Measurements from ENCODE around the gene GLDN.

DNA sequence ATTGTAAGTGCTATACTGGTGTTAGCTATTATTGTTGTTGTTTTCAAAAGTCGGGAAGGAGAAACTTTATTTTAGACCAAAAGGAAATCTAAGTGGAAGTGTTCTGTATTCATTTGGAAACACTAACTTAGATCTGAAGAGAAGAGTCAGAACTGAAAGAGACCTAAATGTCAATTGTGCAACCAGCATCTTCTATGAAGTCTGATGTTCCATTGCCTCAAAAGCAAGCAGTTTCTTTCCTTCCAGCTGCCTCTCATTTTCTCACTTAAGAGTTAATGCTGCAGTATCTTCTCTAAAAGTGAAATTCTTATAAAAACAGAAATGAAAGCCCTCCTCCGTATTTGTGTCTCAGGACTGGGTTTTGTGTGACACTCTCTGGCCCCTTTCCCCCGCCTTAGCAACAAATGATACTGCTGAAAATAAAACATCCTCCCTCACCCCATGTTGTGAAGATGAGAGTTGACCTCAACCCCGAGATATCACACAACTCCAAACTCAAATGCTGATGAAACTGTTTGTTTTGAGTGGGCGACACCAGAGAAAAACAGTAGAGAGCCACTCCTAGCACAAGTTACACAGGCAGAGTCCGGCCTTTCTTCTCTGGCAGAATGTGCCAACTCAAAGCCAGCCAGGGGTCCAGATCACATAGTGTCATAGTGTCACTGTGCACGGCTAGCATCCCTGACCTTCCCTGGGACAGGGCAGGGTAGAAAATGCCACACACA is 48.9 kb downstream of the GLDN start:
- TF ChIP-seq, protein P1, sequence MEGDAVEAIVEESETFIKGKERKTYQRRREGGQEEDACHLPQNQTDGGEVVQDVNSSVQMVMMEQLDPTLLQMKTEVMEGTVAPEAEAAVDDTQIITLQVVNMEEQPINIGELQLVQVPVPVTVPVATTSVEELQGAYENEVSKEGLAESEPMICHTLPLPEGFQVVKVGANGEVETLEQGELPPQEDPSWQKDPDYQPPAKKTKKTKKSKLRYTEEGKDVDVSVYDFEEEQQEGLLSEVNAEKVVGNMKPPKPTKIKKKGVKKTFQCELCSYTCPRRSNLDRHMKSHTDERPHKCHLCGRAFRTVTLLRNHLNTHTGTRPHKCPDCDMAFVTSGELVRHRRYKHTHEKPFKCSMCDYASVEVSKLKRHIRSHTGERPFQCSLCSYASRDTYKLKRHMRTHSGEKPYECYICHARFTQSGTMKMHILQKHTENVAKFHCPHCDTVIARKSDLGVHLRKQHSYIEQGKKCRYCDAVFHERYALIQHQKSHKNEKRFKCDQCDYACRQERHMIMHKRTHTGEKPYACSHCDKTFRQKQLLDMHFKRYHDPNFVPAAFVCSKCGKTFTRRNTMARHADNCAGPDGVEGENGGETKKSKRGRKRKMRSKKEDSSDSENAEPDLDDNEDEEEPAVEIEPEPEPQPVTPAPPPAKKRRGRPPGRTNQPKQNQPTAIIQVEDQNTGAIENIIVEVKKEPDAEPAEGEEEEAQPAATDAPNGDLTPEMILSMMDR (IDR thresholded peaks at IDR 0.05): no peak
- no peak for TF ChIP-seq SP1 (CRISPR knock-in tag; conservative IDR thresholded peaks at IDR 0.05)
- TF ChIP-seq JUN (CRISPR knock-in tag; IDR thresholded peaks at IDR 0.05): no peak
- no peak for TF ChIP-seq ZNF396 (CRISPR knock-in tag; IDR thresholded peaks at IDR 0.05; ENCODE audit: borderline replicate concordance)
- no peak for TF ChIP-seq ATF6 (CRISPR knock-in tag; IDR thresholded peaks at IDR 0.05)
- TF ChIP-seq TEAD4 (CRISPR knock-in tag; IDR thresholded peaks at IDR 0.05): no peak
- TF ChIP-seq TP53 (CRISPR knock-in tag; IDR thresholded peaks at IDR 0.05): no peak
- TF ChIP-seq USF2 (CRISPR knock-in tag; IDR thresholded peaks at IDR 0.05): no peak
- TF ChIP-seq ATF2 (CRISPR knock-in tag; IDR thresholded peaks at IDR 0.05; ENCODE audit: borderline replicate concordance, low read depth): no peak
- TF ChIP-seq TCF7 (CRISPR knock-in tag; IDR thresholded peaks at IDR 0.05; ENCODE audit: low read depth): no peak
- TF ChIP-seq SMAD4 (CRISPR knock-in tag; IDR thresholded peaks at IDR 0.05): no peak
- no peak for TF ChIP-seq GABPB1 (CRISPR knock-in tag; IDR thresholded peaks at IDR 0.05)

Data from WTC11 (cell line).